H1 (cell line): Measurements from ENCODE around the gene HPN. TPM values are rescaled to one million over a fixed set of nuclear protein-coding genes. Genes with fewer than 3 reads are reported as not detected.

Source experiments
- CTCF ChIA-PET: fragments of 300-600 bp; sonication (Branson Sonifier 250); formaldehyde crosslinking; loops from one replicate; lab custom pipeline; 2021; ENCODE audit not compliant: partially characterized antibody; lab: Charles Lee
- POLR2A ChIA-PET: fragments of 300-600 bp; sonication (Branson Sonifier 250); formaldehyde crosslinking; loops from one replicate; lab custom pipeline; 2021; ENCODE audit warnings: inconsistent platforms; ENCODE audit not compliant: partially characterized antibody; lab: Charles Lee
- DNase-seq, 2 experiments: peaks; one replicate each; pipeline versions ENCODE4 v3.0.0 to v3.0.0-alpha.2; 2010 to 2022; ENCODE audit warnings: low spot score in 2 of 2, low read depth in 1 of 2, mixed read lengths in 1 of 2
- FAIRE-seq: peaks from 2 replicates; lab custom pipeline; 2011; peaks lifted over from hg19 to GRCh38; lab: Jason Lieb, UNC
- H2AFZ ChIP-seq: 2 replicates; pipeline ENCODE4 v1.8.1; 2012; ENCODE audit warnings: low read length, inconsistent platforms
- H2AK5ac ChIP-seq: 2 replicates; pipeline ENCODE4 v1.6.1; 2013; ENCODE audit warnings: low read depth, low read length
- H2BK120ac ChIP-seq: replicated peaks from 2 replicates; pipeline ENCODE3; 2013; ENCODE audit warnings: low read depth, low read length, inconsistent platforms
- H2BK12ac ChIP-seq: 2 replicates; pipeline ENCODE4 v1.6.1; 2013; ENCODE audit warnings: low read depth, low read length
- H2BK15ac ChIP-seq: 2 replicates; pipeline ENCODE4 v1.6.1; 2013; ENCODE audit warnings: low read length
- H2BK20ac ChIP-seq: 2 replicates; pipeline ENCODE4 v1.6.1; 2013; ENCODE audit warnings: low read length
- H2BK5ac ChIP-seq: 2 replicates; pipeline ENCODE4 v1.6.1; 2013; ENCODE audit warnings: low read depth, low read length
- H3K14ac ChIP-seq: 2 replicates; pipeline ENCODE4 v1.6.1; 2013; ENCODE audit warnings: inconsistent platforms; ENCODE audit not compliant: insufficient read length
- H3K18ac ChIP-seq: 2 replicates; pipeline ENCODE4 v1.6.1; 2013; ENCODE audit warnings: low read length; ENCODE audit errors: extremely low read depth
- H3K23ac ChIP-seq: 2 replicates; pipeline ENCODE4 v1.6.1; 2013; ENCODE audit warnings: inconsistent platforms; ENCODE audit not compliant: insufficient read length
- H3K23me2 ChIP-seq: 2 replicates; pipeline ENCODE4 v1.6.1; 2013; ENCODE audit warnings: low read depth, low read length
- H3K27ac ChIP-seq: 2 replicates; pipeline ENCODE4 v1.6.1; 2011; ENCODE audit warnings: low read depth, low read length, inconsistent platforms
- H3K27me3 ChIP-seq, 4 experiments: replicated peaks in 1 of 4; 1 replicate in 1 of 4; 2 replicates in 3 of 4; pipeline versions ENCODE4 v1.6.1 to v1.8.1; 2011 to 2013; ENCODE audit warnings: low read length in 3 of 4, mild to moderate bottlenecking in 3 of 4, inconsistent platforms in 2 of 4, mixed read lengths in 2 of 4, moderate library complexity in 1 of 4; ENCODE audit not compliant: control insufficient read depth in 3 of 4, insufficient read depth in 3 of 4; ENCODE audit errors: extremely low read depth in 1 of 4
- H3K36me3 ChIP-seq, 4 experiments: 2 replicates each; pipeline versions ENCODE4 v1.6.1 to v1.8.1; 2011 to 2013; ENCODE audit warnings: mild to moderate bottlenecking in 4 of 4, low read length in 3 of 4, moderate library complexity in 2 of 4, control low read depth in 1 of 4, inconsistent platforms in 1 of 4; ENCODE audit not compliant: insufficient read depth in 4 of 4, control insufficient read depth in 2 of 4
- H3K4ac ChIP-seq: replicated peaks from 2 replicates; pipeline ENCODE3; 2013; ENCODE audit warnings: low read length, low read depth, mixed read lengths, inconsistent platforms; ENCODE audit not compliant: insufficient read length
- H3K4me1 ChIP-seq, 4 experiments: replicated peaks in 1 of 4; 1 replicate in 1 of 4; 2 replicates in 3 of 4; pipeline versions ENCODE4 v1.6.1 to v1.8.1; 2011 to 2013; ENCODE audit warnings: low read length in 3 of 4, inconsistent platforms in 2 of 4, mixed read lengths in 1 of 4; ENCODE audit not compliant: insufficient read depth in 4 of 4, control insufficient read depth in 3 of 4
- H3K4me2 ChIP-seq, 2 experiments: 2 replicates each; pipeline versions ENCODE4 v1.6.1 to v1.8.1; 2011 to 2013; ENCODE audit warnings: low read depth in 2 of 2, low read length in 2 of 2, control low read depth in 1 of 2, inconsistent platforms in 1 of 2, mild to moderate bottlenecking in 1 of 2; ENCODE audit not compliant: insufficient read depth in 1 of 2
- H3K4me3 ChIP-seq, 4 experiments: fragments of 200-600, 300-600 bp in 1 of 4; sonication (generic), shearing (Covaris generic), sonication (Bioruptor Twin) in 1 of 4; 2 replicates each; pipeline versions ENCODE4 v1.5.1 to v1.8.1; 2011 to 2016; ENCODE audit warnings: low read length in 4 of 4, low read depth in 3 of 4, control low read depth in 2 of 4, inconsistent platforms in 2 of 4, mild to moderate bottlenecking in 2 of 4, mixed read lengths in 1 of 4, moderate library complexity in 1 of 4; ENCODE audit not compliant: insufficient read depth in 2 of 4; ENCODE audit errors: extremely low read depth in 1 of 4
- H3K56ac ChIP-seq: replicated peaks from 2 replicates; pipeline ENCODE3; 2013; ENCODE audit warnings: low read depth, mild to moderate bottlenecking, mixed read lengths, low read length, inconsistent platforms; ENCODE audit not compliant: insufficient read length
- H3K79me1 ChIP-seq: 2 replicates; pipeline ENCODE4 v1.6.1; 2013; ENCODE audit warnings: low read depth, low read length, control low read depth
- H3K79me2 ChIP-seq, 2 experiments: 2 replicates each; pipeline versions ENCODE4 v1.6.1 to v1.8.1; 2012 to 2013; ENCODE audit warnings: low read length in 2 of 2, mild to moderate bottlenecking in 2 of 2, inconsistent platforms in 1 of 2; ENCODE audit not compliant: insufficient read depth in 2 of 2, control insufficient read depth in 1 of 2
- H3K9ac ChIP-seq, 4 experiments: replicated peaks in 1 of 4; 1 replicate in 1 of 4; 2 replicates in 3 of 4; pipeline versions ENCODE4 v1.6.1 to v1.8.1; 2011 to 2013; ENCODE audit warnings: low read depth in 3 of 4, low read length in 3 of 4, control low read depth in 2 of 4, mild to moderate bottlenecking in 2 of 4, moderate library complexity in 2 of 4, inconsistent platforms in 1 of 4; ENCODE audit errors: extremely low read depth in 1 of 4
- H3K9me3 ChIP-seq, 2 experiments: 2 replicates each; pipeline versions ENCODE4 v1.6.1 to v1.8.1; 2012 to 2013; ENCODE audit warnings: mild to moderate bottlenecking in 2 of 2, moderate library complexity in 2 of 2, control low read depth in 1 of 2, inconsistent platforms in 1 of 2, low read depth in 1 of 2, low read length in 1 of 2, mixed read lengths in 1 of 2; ENCODE audit not compliant: insufficient read depth in 2 of 2
- H4K20me1 ChIP-seq, 2 experiments: replicated peaks in 1 of 2; 2 replicates each; pipeline versions ENCODE3 to v1.8.1; 2011 to 2013; ENCODE audit warnings: inconsistent platforms in 2 of 2, low read length in 2 of 2, mild to moderate bottlenecking in 1 of 2; ENCODE audit not compliant: insufficient read depth in 2 of 2, control insufficient read depth in 1 of 2
- H4K5ac ChIP-seq: 2 replicates; pipeline ENCODE4 v1.6.1; 2013; ENCODE audit warnings: low read length, low read depth, mixed read lengths, inconsistent platforms; ENCODE audit not compliant: insufficient read length
- H4K8ac ChIP-seq: 2 replicates; pipeline ENCODE4 v1.8.0; 2013; ENCODE audit warnings: mild to moderate bottlenecking, moderate library complexity, low read length, inconsistent platforms; ENCODE audit not compliant: insufficient read depth; ENCODE audit errors: extremely low read depth
- H4K91ac ChIP-seq: replicated peaks from 2 replicates; pipeline ENCODE3; 2013; ENCODE audit warnings: low read length, mixed read lengths, inconsistent platforms; ENCODE audit not compliant: insufficient read length
- CBX8 ChIP-seq: fragments of 300-800, 300-1000 bp; sonication (generic); IDR thresholded peaks from 2 replicates; pipeline ENCODE4 v1.7.1; 2016; ENCODE audit warnings: low read depth, low read length, borderline replicate concordance
- CEBPB ChIP-seq: IDR thresholded peaks from 2 replicates; pipeline ENCODE4 v1.6.1; 2012; ENCODE audit warnings: low read depth, low read length
- FOSL1 ChIP-seq: IDR thresholded peaks from 2 replicates; pipeline ENCODE4 v1.6.1; 2011; ENCODE audit warnings: mild to moderate bottlenecking, low read depth, low read length, moderate library complexity; ENCODE audit not compliant: insufficient read depth
- HDAC2 ChIP-seq, 2 experiments: fragments of 300-600 bp in 1 of 2; sonication (generic) in 1 of 2; IDR thresholded peaks; 2 replicates each; pipeline ENCODE4 v1.6.1; 2011 to 2012; ENCODE audit warnings: low read depth in 2 of 2, low read length in 2 of 2, mild to moderate bottlenecking in 2 of 2, moderate library complexity in 2 of 2, borderline replicate concordance in 1 of 2, inconsistent platforms in 1 of 2
- HDAC6 ChIP-seq: IDR thresholded peaks from one replicate; pipeline ENCODE4 v1.7.1; 2012; ENCODE audit warnings: low read depth, mild to moderate bottlenecking, inconsistent platforms, low read length, moderate library complexity
- RAD21 ChIP-seq, 2 experiments: IDR thresholded peaks in 1 of 2; conservative IDR thresholded peaks in 1 of 2; 2 replicates each; pipeline ENCODE4 v1.6.1; 2011; ENCODE audit warnings: low read depth in 2 of 2, low read length in 2 of 2, improper control_type of control experiment in 1 of 2, inconsistent platforms in 1 of 2, mild to moderate bottlenecking in 1 of 2, moderate library complexity in 1 of 2
- ZNF274 ChIP-seq: IDR thresholded peaks from 2 replicates; pipeline ENCODE4 v1.7.0; 2012; ENCODE audit warnings: low read length, borderline replicate concordance; ENCODE audit errors: extremely low read depth
- WGBS, 2 experiments: shearing (Covaris generic) in 1 of 2; methylation state at CpG; one replicate each; pipeline versions ENCODE4 v1.1.6 to v1.1.7; 2013 to 2015; ENCODE audit warnings: low lambda C conversion rate in 2 of 2, mixed read lengths in 2 of 2, inconsistent platforms in 1 of 2, low coverage in 1 of 2, missing lambda C conversion rate in 1 of 2; ENCODE audit not compliant: insufficient replicate concordance in 2 of 2, insufficient coverage in 1 of 2, insufficient read length in 1 of 2; ENCODE audit errors: extremely low coverage in 1 of 2, missing lambda C conversion rate in 1 of 2; 5-methylcytosine and 5-hydroxymethylcytosine counted together
- polyA plus RNA-seq, 7 experiments: library from polyadenylated mRNA; depleted of rRNA in 3 of 7; stranded (reverse) in 5 of 7; unstranded in 2 of 7; fragments of >200 nt in 5 of 7; fragments of 200-250 nt in 2 of 7; gene quantifications; 1 replicate in 5 of 7; 2 replicates in 1 of 7; 4 replicates in 1 of 7; pipeline versions ENCODE4 v1.2.1 to v1.2.3, GENCODE V29; 2011 to 2013; ENCODE audit warnings: missing spikeins in 2 of 7, mixed read lengths in 2 of 7
- total RNA-seq: library from RNA; stranded (reverse); fragmentation: NEBNext Ultra II Directional; extraction: Animal tissue kit (Norgen Biotek cat#: 25700); gene quantifications from 2 replicates; pipeline ENCODE4 v1.2.1, GENCODE V29; 2021

The HPN gene
- total and polyA plus RNA-seq, 2 of the 8 experiments (the other 6 are each of a cell fraction or from before 2014, with no cell fraction given), result 14.7 to 33.7 TPM

- H3K36me3 ChIP-seq, result no peaks in the 10 kb centered on the region
- CTCF ChIA-PET, result interaction anchor here (1.4 to 4.5 kb wide), 3 partner anchors 29 to 186 kb away, joined by 5 to 28 read pairs (median 6); no protein-coding TSS in a partner anchor
- no peak overlapping the region for H3K4me2 ChIP-seq
- FAIRE-seq (no peak), DNase-seq (no peak)
- no peak overlapping the region for H3K9ac ChIP-seq
- H3K23ac ChIP-seq, result no peak overlapping the region
- H3K18ac ChIP-seq, result no peak overlapping the region
- no peak overlapping the region for H3K4me3 ChIP-seq
- H2BK15ac ChIP-seq, result no peak overlapping the region
- no peak overlapping the region for H2BK5ac ChIP-seq
- H3K79me2 ChIP-seq, result no peaks in the 10 kb centered on the region
- H2AFZ ChIP-seq, result no peak overlapping the region
- peak overlapping the region; percentile 43; the same call in 1 of the 2 replicates for H2BK12ac ChIP-seq
- 77% methylated on average over 3 of the region's 3 CpGs; no CpG with 5 or more reads in 1 of the 2 experiments for WGBS, 2 experiments
- no peak overlapping the region for H3K14ac ChIP-seq
- H3K56ac ChIP-seq, result no peak overlapping the region
- no peak overlapping the region for H3K27ac ChIP-seq
- peaks cover 0 to 10% (median 1%) of the 10 kb centered on the region in 4 experiments; a peak in 3 of 7 replicates for H3K4me1 ChIP-seq
- H2BK120ac ChIP-seq, result no peak overlapping the region
- H4K91ac ChIP-seq, result no peak overlapping the region
- H2BK20ac ChIP-seq, result 0 out of 2 replicates have a peak overlapping the region, but pooled peaks have one; percentile 34
- no peaks in the 10 kb centered on the region for H4K20me1 ChIP-seq
- POLR2A ChIA-PET, result interaction anchor here (2.4 kb wide), 1 partner anchor 17 kb away, joined by 7 read pairs; no protein-coding TSS in a partner anchor
- no peaks in the 10 kb centered on the region for H3K23me2 ChIP-seq
- no peak overlapping the region for H4K8ac ChIP-seq
- no peak overlapping the region for H4K5ac ChIP-seq
- no peaks in the 10 kb centered on the region; a peak in 1 of 4 replicates for H3K9me3 ChIP-seq
- no peak for TF ChIP-seq ZNF274
- TF ChIP-seq CBX8, result no peak
- no peak for TF ChIP-seq RAD21 (IDR thresholded peaks at IDR 0.05 in 1 of 2, conservative IDR thresholded peaks at IDR 0.05 in 1 of 2; ENCODE audit: low read depth in 2 of 2, low read length in 2 of 2)
- no peak for TF ChIP-seq CEBPB
- TF ChIP-seq FOSL1, result no peak
- no peak for TF ChIP-seq HDAC6
- TF ChIP-seq HDAC2 (IDR thresholded peaks at IDR 0.05; ENCODE audit: borderline replicate concordance in 1 of 2, low read depth in 2 of 2, low read length in 2 of 2), result no peak
- no peaks in the 10 kb centered on the region for H3K79me1 ChIP-seq
- no peak overlapping the region for H2AK5ac ChIP-seq
- H3K27me3 ChIP-seq, result peaks cover 0 to 2% (median 0%) of the 10 kb centered on the region in 4 experiments; a peak in 1 of 7 replicates
- H3K4ac ChIP-seq, result no peak overlapping the region
These were observed 42.9 kb downstream of the HPN start for GRCh38 chr19:35084509-35084762.
